ENCODE results near the gene EPB41L1.

EPB41L1 gene

DNA sequence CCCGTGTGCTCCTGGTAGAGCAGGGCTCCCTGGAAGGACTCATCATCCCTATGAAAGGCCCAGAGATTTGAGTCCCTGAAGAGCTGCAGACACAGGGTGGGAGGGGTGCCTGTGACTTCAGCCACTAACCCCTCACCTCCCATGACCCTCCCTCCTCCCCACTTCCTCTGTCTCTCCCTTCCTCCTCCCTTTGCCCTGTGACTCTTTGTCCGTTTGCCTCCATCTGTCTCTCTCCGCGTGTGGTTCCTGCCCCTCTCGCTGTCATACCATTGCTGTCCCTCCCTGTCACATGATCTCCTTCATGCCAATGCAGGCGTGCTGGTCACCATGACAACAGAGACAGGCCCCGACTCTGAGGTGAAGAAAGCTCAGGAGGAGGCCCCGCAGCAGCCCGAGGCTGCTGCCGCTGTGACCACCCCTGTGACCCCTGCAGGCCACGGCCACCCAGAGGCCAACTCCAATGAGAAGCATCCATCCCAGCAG lies 19.0 kb downstream of the EPB41L1 start:
- TF ChIP-seq ZFX (IDR thresholded peaks at IDR 0.05) = no peak
- TF ChIP-seq CTCF (conservative IDR thresholded peaks at IDR 0.05) = no peak
- H3K27ac ChIP-seq = no peak overlapping the region

- no peak for TF ChIP-seq CTCF (conservative IDR thresholded peaks at IDR 0.05)
- no peak for TF ChIP-seq ZFX (IDR thresholded peaks at IDR 0.05)
- no peak overlapping the region for H3K27ac ChIP-seq
Observed at GRCh38 chr20:36175016-36175415, 20.5 kb downstream of the EPB41L1 start.

DNA sequence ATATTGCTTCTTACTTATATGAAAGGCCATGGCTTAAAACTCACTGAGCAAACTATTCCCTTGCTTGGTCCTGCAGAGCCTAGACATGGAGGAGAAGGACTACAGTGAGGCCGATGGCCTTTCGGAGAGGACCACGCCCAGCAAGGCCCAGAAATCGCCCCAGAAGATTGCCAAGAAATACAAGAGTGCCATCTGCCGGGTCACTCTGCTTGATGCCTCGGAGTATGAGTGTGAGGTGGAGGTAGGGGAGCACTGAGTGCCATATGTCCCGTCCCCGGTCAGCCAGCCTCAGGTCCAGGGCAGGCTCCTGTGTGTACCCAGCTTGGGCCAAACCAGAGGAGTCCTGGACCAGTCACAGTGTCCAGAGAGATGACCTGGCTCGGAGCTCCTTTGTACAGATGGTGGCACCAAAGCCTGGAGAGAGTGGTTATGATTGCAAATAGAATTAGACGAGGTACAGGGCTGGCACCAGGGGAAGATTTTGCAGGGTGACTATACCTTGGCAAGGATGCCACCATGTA lies 21.0 kb downstream of the EPB41L1 start:
- no peak overlapping the region for H3K27ac ChIP-seq
- TF ChIP-seq CTCF (conservative IDR thresholded peaks at IDR 0.05) (no peak), ZFX (IDR thresholded peaks at IDR 0.05) (no peak)

DNA sequence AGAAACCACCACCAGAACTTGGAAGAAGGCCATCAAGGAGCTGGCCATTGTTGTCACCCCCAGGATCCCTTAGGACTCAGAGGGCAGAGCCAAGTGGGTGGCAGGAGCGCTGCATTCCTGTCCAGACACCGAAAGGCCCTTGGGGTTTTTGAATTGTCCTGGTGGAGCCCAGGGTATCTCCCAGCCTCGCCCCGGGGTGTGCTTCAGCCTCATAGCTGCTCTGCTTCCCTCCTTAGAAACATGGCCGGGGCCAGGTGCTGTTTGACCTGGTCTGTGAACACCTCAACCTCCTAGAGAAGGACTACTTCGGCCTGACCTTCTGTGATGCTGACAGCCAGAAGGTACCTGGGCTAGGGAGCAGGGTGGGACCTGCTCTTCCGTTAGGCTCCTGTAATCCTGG lies 23.2 kb downstream of the EPB41L1 start:
- TF ChIP-seq CTCF (conservative IDR thresholded peaks at IDR 0.05) = no peak
- TF ChIP-seq ZFX (IDR thresholded peaks at IDR 0.05) = no peak
- H3K27ac ChIP-seq = no peak overlapping the region

GRCh38 chr20:36179170-36179945 lies 24.8 kb downstream of the EPB41L1 start:
- TF ChIP-seq ZFX (IDR thresholded peaks at IDR 0.05) (no peak), CTCF (conservative IDR thresholded peaks at IDR 0.05) (no peak)
- H3K27ac ChIP-seq = no peak overlapping the region

DNA sequence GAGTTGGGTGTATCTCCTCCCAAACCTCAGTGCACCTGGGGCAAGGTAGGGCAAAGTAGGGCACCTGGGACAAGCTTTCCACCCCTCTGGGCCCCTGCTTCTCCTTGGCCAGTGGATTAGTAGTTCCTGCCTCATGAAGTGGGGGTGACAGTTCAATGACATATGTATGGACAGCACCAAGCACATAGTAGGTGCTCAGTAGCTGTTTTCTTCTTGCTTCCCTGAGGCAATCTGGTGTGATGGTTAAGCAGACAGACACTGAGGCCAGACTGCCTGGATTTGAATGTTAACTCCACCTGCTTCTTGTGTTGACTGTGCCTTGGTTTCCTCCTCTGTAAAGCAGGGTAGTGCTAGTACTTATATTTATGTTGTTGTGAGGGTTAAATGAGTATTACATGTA lies 25.8 kb downstream of the EPB41L1 start:
- H3K27ac ChIP-seq = no peak overlapping the region
- no peak for TF ChIP-seq CTCF (conservative IDR thresholded peaks at IDR 0.05)
- TF ChIP-seq ZFX (IDR thresholded peaks at IDR 0.05) = no peak

DNA sequence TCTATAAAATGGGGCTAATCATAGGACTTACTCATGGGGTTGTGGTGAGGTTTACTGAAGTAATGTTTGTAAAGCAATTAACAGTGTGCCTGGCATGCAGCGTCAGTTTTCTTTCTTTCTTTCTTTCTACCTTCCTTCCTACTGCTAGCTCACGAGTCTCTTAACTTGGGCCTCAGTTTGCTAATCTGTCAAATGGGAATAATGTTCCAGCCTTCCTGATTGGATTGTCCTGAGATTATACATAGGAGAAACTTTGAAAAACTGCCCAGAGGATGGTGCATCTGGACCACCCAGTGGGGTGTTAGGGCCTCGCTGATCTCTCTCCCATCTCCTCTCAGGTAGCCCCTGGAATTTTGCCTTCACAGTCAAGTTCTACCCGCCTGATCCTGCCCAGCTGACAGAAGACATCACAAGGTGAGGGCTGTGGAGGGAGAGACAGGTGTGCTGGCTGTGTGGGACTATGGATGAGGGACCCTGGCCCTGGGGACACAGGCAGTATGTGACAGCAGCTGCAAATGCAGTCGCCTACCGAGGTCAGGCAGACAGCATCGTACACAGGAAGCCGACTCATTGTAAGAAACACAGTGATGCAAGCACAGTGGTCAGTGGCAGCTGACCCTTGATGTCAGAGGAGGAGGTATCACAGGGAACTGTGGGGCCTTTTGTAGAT lies 27.5 kb downstream of the EPB41L1 start:
- no peak overlapping the region for H3K27ac ChIP-seq
- TF ChIP-seq CTCF (conservative IDR thresholded peaks at IDR 0.05) = no peak
- no peak for TF ChIP-seq ZFX (IDR thresholded peaks at IDR 0.05)
